Measurements from ENCODE around the gene C20orf202. TPM values are rescaled to one million over a fixed set of nuclear protein-coding genes. Genes with fewer than 3 reads are reported as not detected.

C20orf202 gene
- polyA plus RNA-seq, 2 of the 4 experiments (the other 2 are of a cell fraction): 0.12 TPM; not detected in 1

DNA sequence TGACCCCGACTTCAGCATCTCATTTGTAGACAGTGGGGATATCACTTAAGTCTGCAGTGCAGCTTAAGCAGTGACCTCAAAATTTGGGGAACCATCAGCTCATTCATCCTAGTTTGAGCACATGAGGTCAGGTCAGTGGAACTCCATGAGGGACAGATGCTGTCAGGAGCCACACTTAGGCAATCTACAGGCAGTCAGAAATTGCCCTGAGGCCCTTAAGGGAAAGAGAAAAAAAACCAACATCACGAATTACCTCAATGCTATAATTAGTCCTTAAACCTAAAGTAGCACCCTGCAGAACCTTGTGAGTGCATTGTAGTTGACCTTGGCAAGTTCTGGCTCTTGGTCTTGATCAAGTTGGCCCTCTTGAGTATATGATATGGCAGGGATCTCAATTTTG, 39.6 kb upstream of the C20orf202 start (continued):
- TF ChIP-seq, protein P1, sequence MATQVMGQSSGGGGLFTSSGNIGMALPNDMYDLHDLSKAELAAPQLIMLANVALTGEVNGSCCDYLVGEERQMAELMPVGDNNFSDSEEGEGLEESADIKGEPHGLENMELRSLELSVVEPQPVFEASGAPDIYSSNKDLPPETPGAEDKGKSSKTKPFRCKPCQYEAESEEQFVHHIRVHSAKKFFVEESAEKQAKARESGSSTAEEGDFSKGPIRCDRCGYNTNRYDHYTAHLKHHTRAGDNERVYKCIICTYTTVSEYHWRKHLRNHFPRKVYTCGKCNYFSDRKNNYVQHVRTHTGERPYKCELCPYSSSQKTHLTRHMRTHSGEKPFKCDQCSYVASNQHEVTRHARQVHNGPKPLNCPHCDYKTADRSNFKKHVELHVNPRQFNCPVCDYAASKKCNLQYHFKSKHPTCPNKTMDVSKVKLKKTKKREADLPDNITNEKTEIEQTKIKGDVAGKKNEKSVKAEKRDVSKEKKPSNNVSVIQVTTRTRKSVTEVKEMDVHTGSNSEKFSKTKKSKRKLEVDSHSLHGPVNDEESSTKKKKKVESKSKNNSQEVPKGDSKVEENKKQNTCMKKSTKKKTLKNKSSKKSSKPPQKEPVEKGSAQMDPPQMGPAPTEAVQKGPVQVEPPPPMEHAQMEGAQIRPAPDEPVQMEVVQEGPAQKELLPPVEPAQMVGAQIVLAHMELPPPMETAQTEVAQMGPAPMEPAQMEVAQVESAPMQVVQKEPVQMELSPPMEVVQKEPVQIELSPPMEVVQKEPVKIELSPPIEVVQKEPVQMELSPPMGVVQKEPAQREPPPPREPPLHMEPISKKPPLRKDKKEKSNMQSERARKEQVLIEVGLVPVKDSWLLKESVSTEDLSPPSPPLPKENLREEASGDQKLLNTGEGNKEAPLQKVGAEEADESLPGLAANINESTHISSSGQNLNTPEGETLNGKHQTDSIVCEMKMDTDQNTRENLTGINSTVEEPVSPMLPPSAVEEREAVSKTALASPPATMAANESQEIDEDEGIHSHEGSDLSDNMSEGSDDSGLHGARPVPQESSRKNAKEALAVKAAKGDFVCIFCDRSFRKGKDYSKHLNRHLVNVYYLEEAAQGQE (IDR thresholded peaks at IDR 0.05): no peak

DNA sequence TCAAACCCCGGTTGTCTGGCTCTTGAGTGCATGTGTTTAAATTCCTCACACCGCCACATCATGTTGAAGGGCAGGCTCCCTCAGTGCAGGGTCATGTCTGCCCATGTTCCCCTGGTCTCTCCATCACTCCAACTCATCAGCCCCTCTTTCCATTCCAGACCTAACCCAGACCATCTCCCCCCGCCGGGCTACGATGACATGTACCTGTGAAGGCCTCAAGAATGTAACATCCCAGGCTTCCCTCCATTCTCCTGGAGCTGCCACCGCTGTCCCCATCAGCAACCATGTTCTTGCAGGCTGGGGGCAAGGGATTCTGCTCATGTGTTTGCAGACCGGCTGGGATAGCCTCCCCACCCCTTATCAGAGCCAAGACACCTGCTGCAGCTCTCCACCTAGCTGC, 38.4 kb upstream of the C20orf202 start:
- TF ChIP-seq EP300 (IDR thresholded peaks at IDR 0.05) (no peak), PHF8 (IDR thresholded peaks at IDR 0.05; ENCODE audit: borderline replicate concordance, low read depth) (no peak), RFX5 (IDR thresholded peaks at IDR 0.05) (no peak), RNF2 (IDR thresholded peaks at IDR 0.05; ENCODE audit: borderline replicate concordance, low read depth) (no peak), CHD2 (IDR thresholded peaks at IDR 0.05; ENCODE audit: low read length, partially characterized antibody) (no peak), JUNB (IDR thresholded peaks at IDR 0.05) (no peak), POLR2AphosphoS2 (conservative IDR thresholded peaks at IDR 0.05; ENCODE audit: low read length) (no peak), CHD4 (IDR thresholded peaks at IDR 0.05; ENCODE audit: borderline replicate concordance) (no peak), HOXB13 (CRISPR knock-in tag; IDR thresholded peaks at IDR 0.05; ENCODE audit: low read depth) (no peak), KDM1A (IDR thresholded peaks at IDR 0.05; ENCODE audit: low read depth) (no peak), HDAC2 (IDR thresholded peaks at IDR 0.05) (no peak), ZNF302 (CRISPR knock-in tag; IDR thresholded peaks at IDR 0.05) (no peak), CBX8 (IDR thresholded peaks at IDR 0.05) (no peak), TP53 (CRISPR knock-in tag; IDR thresholded peaks at IDR 0.05) (no peak), CBX2 (IDR thresholded peaks at IDR 0.05; ENCODE audit: borderline replicate concordance, low read depth) (no peak)
- TF ChIP-seq, protein P2, sequence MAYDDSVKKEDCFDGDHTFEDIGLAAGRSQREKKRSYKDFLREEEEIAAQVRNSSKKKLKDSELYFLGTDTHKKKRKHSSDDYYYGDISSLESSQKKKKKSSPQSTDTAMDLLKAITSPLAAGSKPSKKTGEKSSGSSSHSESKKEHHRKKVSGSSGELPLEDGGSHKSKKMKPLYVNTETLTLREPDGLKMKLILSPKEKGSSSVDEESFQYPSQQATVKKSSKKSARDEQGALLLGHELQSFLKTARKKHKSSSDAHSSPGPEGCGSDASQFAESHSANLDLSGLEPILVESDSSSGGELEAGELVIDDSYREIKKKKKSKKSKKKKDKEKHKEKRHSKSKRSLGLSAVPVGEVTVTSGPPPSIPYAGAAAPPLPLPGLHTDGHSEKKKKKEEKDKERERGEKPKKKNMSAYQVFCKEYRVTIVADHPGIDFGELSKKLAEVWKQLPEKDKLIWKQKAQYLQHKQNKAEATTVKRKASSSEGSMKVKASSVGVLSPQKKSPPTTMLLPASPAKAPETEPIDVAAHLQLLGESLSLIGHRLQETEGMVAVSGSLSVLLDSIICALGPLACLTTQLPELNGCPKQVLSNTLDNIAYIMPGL (CRISPR knock-in tag; IDR thresholded peaks at IDR 0.05; ENCODE audit: borderline replicate concordance): no peak
- TF ChIP-seq, protein P3, sequence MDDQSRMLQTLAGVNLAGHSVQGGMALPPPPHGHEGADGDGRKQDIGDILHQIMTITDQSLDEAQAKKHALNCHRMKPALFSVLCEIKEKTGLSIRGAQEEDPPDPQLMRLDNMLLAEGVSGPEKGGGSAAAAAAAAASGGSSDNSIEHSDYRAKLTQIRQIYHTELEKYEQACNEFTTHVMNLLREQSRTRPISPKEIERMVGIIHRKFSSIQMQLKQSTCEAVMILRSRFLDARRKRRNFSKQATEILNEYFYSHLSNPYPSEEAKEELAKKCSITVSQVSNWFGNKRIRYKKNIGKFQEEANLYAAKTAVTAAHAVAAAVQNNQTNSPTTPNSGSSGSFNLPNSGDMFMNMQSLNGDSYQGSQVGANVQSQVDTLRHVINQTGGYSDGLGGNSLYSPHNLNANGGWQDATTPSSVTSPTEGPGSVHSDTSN (IDR thresholded peaks at IDR 0.05): no peak
- TF ChIP-seq, protein P4, sequence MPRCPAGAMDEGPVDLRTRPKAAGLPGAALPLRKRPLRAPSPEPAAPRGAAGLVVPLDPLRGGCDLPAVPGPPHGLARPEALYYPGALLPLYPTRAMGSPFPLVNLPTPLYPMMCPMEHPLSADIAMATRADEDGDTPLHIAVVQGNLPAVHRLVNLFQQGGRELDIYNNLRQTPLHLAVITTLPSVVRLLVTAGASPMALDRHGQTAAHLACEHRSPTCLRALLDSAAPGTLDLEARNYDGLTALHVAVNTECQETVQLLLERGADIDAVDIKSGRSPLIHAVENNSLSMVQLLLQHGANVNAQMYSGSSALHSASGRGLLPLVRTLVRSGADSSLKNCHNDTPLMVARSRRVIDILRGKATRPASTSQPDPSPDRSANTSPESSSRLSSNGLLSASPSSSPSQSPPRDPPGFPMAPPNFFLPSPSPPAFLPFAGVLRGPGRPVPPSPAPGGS (IDR thresholded peaks at IDR 0.05): no peak
- 95% methylated on average over 7 of the region's 7 CpGs for WGBS (ENCODE audit: missing lambda C conversion rate)
- ChIA-PET CTCF (interaction anchor here (0.9 to 2.2 kb wide), 6 partner anchors 12 to 339 kb away, joined by 3 to 7 read pairs (median 3); partner anchors contain the start of gene TMEM74B), POLR2A (no interaction called here)
- no peak for FAIRE-seq
- no peak for ATAC-seq
- no peaks in the 10 kb centered on the region for H3K4me1 ChIP-seq
- DNase-seq (ENCODE audit: low read depth in 1 of 2, low spot score in 1 of 2): no peak
- no peak overlapping the region for H3K27ac ChIP-seq
- H3K9me3 ChIP-seq: no peaks in the 10 kb centered on the region
- no peak overlapping the region for H3K4me3 ChIP-seq
- no peak overlapping the region for H3K4me2 ChIP-seq

All from A549 (cell line).